NCI-H446 treated with DMSO at 0.1 percent for 48 hours (cell line): ENCODE results near the gene DDX1.
"Not testable (repeated sequence)": the region's sequence is repeated elsewhere in the genome, so short reads cannot be mapped to it uniquely, and the experiment has no call there.

ENCODE experiments used
- DNase-seq: peaks from one replicate; lab custom pipeline; 2025; lab: John Stamatoyannopoulos, UW

Gene DDX1

DNA sequence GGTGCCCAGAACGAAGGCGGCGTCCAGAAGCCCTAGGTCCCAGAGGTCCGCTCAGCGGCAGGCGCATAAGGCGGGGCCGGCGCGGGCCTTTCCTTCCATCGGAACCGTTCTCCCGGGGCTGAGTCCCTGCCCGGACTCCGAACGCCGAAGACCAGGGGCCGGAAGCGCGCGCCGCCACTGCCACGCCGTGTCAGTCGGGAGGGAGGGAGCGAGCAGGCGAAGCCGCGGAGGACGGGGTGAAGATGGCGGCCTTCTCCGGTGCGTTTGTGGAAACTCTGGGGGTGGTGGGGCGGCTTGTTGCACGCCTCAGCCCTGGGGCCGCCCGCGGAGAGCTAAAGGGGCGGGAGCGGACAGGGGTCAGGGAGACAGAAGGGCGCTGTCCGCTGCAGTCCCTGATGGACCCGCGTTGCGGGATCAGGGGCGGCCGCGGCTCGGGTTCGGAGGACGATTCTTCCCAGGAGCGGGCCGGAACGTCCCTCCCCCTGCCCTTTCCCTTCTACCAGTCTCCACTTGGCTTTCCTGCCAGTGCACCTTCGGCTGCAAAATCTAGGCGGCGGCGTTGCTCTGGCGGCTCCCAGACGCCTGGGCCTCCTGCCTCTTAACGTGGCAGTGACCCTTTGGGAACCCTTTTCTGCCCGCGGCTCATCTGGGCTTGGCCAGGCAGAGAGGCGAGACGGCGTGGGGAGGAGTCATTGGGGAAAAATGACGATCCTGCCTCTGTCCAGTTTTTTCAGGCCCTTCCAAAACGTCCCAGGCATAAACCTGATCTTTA is at the start of gene DDX1:
DDX1 (plus strand) TSS at position 177 of the 772 bp plus-strand sequence; CDS start at position 243, 66 bp downstream.
- peak; percentile 60 for DNase-seq

GRCh38 chr2:15542269-15542668 is 49.4 kb upstream of the DDX1 start:
- DNase-seq, result not testable (repeated sequence)

DNA sequence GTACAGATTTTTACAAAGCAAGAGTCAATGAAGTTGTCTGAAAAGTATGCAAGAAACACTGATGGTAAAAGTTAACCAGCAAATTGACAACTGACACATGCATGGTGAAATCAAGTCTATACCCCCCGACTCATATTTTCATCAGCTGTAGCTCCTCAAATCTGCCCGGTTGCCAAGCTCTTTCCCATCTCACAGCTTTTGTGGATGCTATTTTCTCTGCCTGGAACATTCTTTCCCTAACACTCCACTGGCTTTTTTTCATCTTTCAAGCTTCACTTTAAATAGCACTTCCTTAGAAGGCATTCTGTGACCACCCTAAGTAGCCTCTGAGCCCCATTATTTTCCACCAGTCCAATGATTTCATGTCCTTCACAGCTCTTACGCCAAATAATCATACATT is 48.6 kb upstream of the DDX1 start:
- no peak for DNase-seq

- no peak for DNase-seq
Measured at GRCh38 chr2:15543541-15543940, 48.1 kb upstream of the DDX1 start.

- no peak for DNase-seq
Measured at GRCh38 chr2:15544227-15544626, 47.4 kb upstream of the DDX1 start.

DNA sequence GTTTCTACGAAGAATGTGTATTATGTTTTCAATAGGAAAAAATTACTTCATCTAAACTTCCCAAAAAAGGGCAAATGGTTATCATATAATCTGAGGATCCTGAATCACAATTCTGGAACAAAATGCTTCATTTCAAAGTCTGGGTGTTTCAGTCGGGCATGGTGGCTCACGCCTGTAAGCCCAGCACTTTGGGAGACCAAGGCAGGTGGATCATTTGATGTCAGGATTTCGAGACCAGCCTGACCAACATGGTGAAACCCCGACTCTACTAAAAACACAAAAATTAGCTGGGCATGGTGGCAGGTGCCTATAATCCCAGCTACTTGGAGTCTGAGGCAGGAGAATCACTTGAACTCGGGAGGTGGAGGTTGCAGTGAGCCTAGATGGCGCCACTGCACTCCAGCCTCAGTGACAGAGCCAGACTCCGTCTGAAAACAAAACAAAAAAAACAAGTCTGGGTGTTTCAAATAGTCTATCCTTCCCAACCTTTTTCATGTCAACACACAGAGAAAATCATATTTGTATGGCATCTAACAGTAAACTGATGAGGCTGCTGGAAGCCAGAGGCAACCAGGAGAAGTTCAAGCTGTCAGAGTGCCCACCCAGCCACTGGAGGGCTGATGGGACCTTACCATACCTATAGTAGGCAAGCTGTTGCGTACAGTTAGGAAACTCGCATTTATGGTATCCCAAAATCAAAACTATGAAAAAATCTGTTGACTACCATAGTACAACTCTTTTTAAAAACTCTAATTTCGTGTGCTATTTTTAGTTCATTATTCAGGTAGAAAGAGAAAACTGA is 45.2 kb upstream of the DDX1 start:
- DNase-seq, result no peak

- DNase-seq, result peak; percentile 66
Measured at GRCh38 chr2:15547115-15547876, 44.4 kb upstream of the DDX1 start.

DNA sequence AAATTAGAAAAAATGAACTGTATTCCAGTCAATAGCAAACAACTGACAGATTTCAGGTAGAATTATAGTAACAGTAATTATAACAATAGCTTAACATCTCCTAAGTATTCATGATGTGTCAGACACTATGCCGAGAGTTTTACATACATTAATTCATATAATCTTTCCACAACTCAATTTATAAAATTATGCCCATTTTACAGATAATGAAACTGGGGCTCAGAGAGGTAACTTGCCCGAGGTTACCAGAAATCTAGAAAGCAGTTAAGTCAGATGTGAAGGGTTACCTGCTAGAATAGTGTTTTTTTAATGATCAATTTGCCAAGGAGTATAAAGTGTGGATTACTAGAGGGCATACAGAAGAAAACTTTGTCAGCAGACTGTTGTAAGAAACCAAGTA is 42.7 kb upstream of the DDX1 start:
- no peak for DNase-seq

DNA sequence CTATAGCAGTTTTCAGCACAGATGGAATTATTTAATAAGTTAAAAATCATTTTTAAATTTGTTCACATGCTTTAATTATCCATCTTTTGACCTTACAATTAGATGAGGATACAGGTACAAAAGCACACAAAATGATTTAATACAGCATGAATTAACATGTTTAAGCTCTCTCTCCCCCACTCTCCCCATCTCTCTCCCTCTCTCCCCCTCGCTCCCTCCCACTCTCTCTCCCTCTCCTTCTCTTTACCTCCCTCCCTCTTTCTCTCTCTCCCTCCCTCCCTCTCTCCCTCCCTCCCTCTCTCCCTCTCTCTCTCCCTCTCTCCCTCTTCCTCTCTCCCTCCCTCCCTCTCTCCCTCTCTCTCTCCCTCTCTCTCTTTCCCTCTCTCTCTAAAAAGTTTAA is 38.1 kb upstream of the DDX1 start:
- DNase-seq, result no peak

DNA sequence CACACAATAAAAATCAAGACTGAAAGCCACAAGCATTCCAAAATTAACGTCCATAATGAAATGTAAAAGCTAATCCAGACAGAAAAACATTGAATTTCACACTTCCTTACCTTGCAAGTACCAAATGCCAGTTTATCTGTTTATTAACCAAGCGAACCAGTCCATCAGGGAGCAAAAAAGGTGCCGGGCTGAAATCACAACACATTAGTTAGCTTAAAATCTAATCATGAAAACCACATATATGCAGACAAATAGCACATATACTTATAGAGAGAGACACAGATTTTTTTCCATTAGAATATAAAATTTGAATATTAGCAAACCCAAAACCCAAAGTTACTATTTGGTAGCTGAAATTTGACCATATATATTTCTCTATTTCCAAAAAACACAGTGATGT is 37.7 kb upstream of the DDX1 start:
- no peak for DNase-seq

- no peak for DNase-seq
Measured at GRCh38 chr2:15554525-15555218, 37.0 kb upstream of the DDX1 start.

- DNase-seq, result no peak
Measured at GRCh38 chr2:15555760-15556193, 35.9 kb upstream of the DDX1 start.

DNA sequence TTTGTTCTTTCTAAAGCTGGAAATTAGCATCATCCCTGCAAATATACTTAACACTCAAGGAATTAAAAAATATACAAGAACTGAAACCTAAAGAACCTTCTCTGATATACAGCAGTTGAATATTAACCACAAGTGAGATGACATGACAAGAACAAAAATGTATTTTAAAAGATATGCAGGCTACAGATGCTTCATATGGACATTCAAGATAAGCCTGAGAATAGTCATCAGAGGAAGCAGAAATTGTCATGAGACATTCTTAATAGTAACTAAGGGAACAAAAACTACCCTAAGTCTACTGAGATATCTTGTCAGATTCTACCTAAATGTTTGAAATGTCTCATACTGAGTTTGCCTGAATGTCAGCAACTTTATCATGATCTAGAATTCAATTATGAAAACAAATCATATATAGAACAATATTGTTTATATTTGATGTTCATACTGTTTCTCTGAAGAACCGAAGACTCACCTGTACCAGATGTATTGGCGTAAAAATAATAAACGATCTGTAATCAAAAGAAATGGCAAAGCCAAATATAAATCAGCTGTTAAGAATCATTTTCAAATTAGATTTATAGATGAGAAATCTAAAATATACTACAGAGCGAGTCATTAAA is 35.2 kb upstream of the DDX1 start:
- no peak for DNase-seq

DNA sequence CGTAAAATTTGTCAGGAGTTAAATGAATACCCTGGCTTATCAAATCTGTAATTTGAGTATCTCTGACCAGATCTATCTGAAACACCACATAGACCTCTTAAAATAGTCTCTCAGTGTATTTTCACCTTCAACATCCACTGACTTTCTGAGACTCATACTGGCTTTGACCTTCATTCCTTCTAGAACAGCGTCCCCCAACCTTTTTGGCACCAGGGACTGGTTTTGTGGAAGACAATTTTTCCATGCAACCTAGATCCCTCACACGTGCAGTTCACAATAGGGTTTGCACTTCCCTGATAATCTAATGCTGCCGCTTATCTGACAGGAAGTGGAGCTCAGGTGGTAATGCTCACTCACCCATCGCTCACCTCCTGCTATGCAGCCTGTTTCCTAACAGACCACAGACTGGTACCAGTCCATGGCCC is 33.8 kb upstream of the DDX1 start:
- DNase-seq, result no peak

DNA sequence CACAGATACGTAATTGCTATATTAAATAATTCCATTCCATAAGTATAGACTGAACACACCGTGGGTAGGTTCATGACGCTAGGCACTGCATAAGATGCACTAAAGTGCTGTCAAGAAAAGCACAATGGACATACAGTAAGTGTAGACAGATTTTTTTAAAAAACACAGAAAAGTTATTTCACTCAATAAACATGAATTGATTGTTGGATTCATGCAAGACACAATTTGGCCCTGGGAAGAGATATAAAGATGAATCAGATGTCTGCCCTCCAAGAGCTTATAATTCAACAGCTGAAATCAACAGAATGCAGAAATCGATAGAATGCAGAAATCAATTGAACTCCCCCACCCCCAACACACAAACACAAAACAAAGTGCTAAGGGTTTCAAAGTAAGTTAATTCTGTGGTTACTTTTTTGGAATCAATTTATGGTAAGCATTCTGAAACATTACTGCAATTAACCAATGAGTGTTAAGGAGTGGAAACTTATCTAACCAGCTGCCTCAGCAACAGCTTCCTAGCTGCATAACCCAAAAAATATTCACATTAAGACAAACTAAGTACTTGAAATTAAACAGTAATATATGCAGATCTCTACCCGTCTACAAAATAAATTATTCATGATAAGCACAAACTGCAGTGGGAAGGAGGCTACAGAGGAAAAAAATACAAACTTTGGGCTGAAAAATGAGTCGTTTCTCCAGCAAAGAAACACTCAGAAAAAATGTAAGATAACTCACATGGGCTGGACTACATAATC is 32.1 kb upstream of the DDX1 start:
- no peak for DNase-seq

- DNase-seq, result peak; percentile 15
Measured at GRCh38 chr2:15560140-15560987, 31.3 kb upstream of the DDX1 start.

GRCh38 chr2:15560988-15561573 is 30.6 kb upstream of the DDX1 start, which contains the start of gene NBAS:
Gene NBAS, minus strand, starts transcription at chr2:15561334. Its CDS starts 30 bp downstream, at chr2:15561304.
- DNase-seq, result peak; percentile 69

DNA sequence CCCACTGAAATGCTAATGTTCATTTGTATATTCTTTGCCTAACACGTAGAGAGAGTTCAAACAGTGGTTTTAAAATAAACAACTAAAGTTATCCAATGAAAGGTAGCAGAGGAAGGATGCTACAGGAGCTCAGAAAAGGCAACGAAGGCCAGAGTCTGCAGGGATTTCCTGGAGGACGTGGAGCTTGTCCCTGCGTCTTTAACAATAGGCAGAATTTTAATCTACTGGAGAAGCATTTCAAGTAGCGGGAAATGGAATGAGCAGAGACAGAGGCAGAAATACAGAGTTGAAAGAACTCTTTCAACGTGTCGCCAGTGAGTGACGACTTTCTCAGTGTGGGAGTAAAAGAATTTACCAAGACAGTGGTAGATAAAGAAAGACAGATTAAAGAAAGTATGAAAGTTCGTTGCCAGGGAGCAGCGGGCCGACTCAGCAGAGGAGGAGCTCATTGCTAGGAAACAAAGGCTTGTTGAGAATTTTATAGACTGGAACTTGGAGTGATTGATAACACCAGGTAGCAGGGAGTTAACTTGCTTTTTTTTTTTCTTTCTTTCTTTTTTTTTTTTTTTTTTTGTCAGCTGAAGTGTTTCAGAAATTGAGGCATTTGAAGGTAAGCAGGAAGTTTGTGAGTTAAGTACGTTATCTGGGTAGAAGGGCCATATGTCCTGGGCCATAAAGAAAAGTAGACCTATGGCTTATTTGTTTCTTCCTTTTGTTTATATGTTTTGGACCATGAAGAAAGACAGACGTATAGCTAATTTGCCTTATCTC is 29.9 kb upstream of the DDX1 start:
- DNase-seq, result no peak
